Right lobe of liver (tissue), 4 donors: Measurements from ENCODE around the gene RORB.

ENCODE experiments used
- CTCF ChIP-seq, 4 donors: fragments of 200-600 bp in 3 of 4; fragments of 450-650 bp in 1 of 4; IDR thresholded peaks; one replicate each; pipeline versions ENCODE4 v1.5.1 to v1.8.0; 2016 to 2022; ENCODE audit warnings: antibody characterized with exemption in 4 of 4, mild to moderate bottlenecking in 2 of 4
- POLR2A ChIP-seq: fragments of 450-650 bp; IDR thresholded peaks from one replicate; pipeline ENCODE4 v1.6.1; 2017; ENCODE audit warnings: antibody characterized with exemption, mild to moderate bottlenecking
- donor health status: DM: no; HTN: no; CAD: no.
- donor health status: DM: no; HTN: no; CAD: no.
- donor health status: DM: no; HTN: yes; CAD: no.

- TF ChIP-seq CTCF (IDR thresholded peaks at IDR 0.05), result no peak
- no peak for TF ChIP-seq POLR2A
Observed at GRCh38 chr9:74496406-74496805, 729 bp upstream of the RORB start.
